Stimulated activated naive CD8-positive, alpha-beta T cell treated with anti-CD3 and anti-CD28 coated beads, Interleukin-15, Interleukin-2, amounts not matched to agents 100 U/mL and 50 U/mL, for 24 hours (primary cell): ENCODE results near the gene RAB28.

Experiments used
- ATAC-seq: fragments of 150-1000 bp; cut with Tn5 transposase; one replicate; pipeline ENCODE4 v1.10.0; 2021
- DNase-seq: peaks from one replicate; pipeline ENCODE4 v3.0.0; 2021

RAB28 gene

DNA sequence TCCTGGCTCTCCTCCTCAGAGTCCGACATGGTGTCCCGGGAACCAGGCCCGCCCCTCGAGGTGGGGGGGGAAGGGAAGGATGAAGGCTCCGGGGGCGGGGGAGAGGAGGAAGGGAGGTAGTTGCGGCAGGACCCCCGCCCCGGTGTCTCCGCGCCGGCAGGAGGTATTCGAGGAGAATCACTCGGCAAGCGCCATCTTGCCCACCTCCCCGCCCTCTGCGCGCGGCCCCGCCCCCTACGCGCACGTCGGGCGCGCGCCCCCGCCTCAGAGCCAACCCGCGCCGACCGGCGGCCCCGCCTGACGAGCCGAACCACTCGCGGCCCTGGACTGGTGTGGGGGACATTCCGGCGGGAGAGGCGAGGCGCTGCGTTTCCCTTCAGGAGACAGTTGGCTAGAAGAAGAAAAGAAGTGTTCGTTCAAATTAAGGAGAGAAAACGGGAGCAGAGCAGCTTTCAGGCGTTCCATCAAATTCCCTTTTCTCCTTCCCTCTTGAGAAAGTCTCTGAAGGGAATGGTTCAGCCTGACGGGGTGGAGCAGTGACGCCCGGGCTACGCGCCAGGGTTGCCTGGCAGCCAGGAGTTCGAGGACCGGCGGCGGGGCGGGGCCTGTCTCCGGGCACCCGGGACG is at the start of gene RAB28:
Gene RAB28, minus strand, starts transcription at position 219 of the 627 bp plus-strand sequence.
- ATAC-seq (peak; percentile 97), DNase-seq (peak; percentile 92)

DNA sequence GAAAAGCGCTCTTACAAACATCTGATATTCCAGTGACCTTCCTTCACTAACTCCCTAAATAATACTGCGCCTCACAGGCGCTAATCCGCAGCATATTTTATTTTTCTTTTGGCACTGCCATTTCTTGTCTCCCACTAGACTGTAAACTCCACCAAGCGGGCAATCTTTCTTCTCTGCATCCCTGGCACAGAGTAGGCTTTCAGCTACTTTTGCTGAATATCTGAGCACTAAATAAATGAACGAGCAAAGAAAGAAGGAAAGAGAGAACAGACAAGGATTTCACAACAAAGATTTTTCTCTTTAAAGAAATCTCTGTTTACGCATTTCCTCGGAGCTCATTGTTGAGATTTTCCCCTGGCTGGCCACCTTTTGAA is 47.5 kb upstream of the RAB28 start:
- DNase-seq = no peak
- no peak for ATAC-seq

GRCh38 chr4:13530823-13531624 is 46.9 kb upstream of the RAB28 start:
- DNase-seq = no peak
- no peak for ATAC-seq

DNA sequence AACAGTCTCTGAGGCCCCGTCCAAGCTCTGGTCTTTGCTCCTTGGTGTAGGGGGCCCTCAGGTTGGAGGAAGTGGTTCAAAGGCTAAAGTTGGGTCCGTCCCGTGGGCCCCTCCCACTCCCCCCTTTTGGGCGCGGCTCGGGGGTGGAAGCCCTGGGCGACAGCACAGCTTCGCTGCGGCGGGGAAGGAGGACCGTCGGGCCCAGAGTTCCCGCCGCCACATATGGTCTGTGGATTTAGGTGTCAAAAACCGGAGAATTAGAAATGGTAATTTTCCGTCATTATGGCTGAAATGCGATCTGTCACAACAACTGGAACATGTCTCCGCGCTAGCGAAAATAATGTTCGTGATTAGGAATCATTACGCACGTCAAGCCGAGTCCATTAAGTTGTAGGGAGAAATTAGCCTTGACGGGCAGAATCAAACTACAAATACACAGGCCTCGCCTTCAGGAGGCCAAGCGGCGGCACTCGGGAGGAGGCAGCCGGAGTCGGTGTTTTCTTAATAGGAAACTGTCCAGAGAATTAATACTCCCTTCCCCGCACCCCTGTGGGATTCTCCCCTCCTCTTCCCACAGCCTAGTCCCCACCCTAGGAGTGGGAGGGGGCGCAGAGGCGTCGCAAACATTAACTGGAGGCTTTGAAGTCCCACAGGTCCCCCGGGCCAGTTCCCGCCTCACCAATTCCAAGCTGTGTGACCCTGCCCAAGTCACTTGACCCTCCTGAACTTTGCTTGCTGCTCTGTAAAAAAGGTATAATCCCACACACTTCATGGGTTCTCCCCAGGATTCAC is 45.2 kb upstream of the RAB28 start:
- DNase-seq (no peak), ATAC-seq (no peak)

DNA sequence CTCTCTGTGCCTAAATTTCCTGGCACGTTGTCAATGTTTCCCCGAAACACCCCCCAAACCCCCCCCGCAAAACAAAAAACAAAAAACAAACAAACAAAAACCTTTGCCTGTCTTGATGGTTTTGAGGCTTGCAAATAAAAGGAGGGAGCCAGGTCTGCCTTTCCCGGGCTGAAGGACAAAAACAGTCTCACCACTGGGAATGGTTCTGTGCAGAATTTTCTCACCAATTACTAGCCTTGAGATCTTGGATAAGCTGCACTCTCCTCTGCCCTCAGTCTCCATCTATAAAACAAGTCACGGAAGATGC is 44.6 kb upstream of the RAB28 start:
- no peak for DNase-seq
- no peak for ATAC-seq

- ATAC-seq = peak; percentile 63
- DNase-seq = no peak
Measured at GRCh38 chr4:13527981-13528820, 44.1 kb upstream of the RAB28 start.

GRCh38 chr4:13527192-13527980 is 43.2 kb upstream of the RAB28 start:
- ATAC-seq = no peak

GRCh38 chr4:13526658-13527057 is 42.5 kb upstream of the RAB28 start:
- no peak for ATAC-seq
- DNase-seq = no peak

More at GRCh38 chr4:13527192-13527980, 43.2 kb upstream of the RAB28 start:
- no peak for DNase-seq

DNA sequence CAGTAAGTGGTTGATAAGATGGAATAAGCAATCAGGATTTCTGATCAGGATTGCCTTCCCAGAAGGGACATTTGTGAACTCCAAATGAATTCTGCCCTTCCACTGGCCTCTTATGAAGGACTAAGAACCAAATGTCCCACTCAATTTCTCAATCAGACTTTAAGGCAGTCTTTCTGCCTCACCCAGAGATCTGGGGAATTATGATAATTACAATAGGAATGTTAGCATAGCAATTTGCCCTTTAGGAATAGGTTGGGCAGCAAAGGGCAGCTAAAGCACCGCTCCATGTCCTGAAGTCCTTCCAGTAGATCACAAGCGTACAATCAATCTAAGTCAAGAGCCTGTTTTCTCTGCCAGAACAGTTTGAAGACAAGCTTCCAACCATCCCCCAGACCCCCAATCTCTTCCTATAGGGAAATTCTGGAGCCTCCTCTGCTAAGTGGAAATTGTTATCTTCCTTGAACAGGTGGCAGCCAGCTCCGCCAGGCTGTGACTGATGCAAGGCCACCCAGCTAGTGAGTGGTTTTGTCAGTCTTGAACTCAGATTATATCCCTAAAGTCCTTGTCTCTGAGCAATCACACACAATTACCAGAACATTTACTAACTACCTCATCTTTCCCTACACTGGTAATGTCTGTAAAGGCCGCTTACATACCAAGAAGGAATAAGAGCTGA is 41.6 kb upstream of the RAB28 start:
- no peak for ATAC-seq
- DNase-seq = no peak

DNA sequence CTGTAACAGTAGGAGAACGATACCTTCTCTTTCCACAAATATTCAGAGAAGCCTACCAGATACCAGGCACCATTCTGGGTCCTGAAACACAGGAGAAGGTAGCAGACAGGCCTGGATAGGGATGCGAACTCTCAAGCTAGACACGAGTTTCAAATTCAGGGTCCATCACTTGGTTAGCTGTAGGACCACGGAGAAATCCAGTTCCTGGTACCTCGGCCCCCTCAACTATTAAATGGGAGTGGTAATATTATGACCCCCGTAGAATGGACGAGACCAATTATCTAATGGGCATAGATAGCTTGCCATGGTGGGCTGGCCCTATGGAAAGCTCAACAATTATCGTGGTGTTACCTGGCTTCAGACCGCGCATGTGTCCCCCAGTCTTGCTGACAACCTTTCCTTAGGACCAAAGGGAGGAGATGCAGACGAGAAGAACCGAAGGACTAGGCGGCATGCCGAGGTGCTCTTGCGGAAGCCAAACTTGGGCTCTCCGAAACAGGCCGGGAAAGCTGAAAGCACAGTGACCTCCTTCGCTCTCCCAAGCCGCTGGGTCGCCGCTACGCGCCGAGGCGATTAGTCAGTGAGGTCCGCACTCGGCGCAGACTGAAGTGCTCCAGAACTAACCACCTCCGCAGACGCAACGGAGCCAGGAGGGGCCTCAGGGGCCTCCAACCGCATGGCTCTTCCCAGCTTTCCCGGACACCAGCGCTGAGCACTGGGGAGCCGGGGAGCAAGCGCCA is 40.5 kb upstream of the RAB28 start:
- DNase-seq (no peak), ATAC-seq (no peak)

GRCh38 chr4:13523591-13524503 is 39.7 kb upstream of the RAB28 start:
- ATAC-seq (no peak), DNase-seq (no peak)

GRCh38 chr4:13523105-13523477 is 39.0 kb upstream of the RAB28 start:
- DNase-seq (no peak), ATAC-seq (peak; percentile 4)

GRCh38 chr4:13522282-13523104 is 38.4 kb upstream of the RAB28 start:
- ATAC-seq (peak; percentile 46), DNase-seq (no peak)

GRCh38 chr4:13521047-13521446 is 36.9 kb upstream of the RAB28 start:
- no peak for DNase-seq

GRCh38 chr4:13516315-13516860 is 32.2 kb upstream of the RAB28 start:
- DNase-seq = no peak
- no peak for ATAC-seq

More at GRCh38 chr4:13521047-13521446, 36.9 kb upstream of the RAB28 start:
- no peak for ATAC-seq

GRCh38 chr4:13515268-13515667 is 31.1 kb upstream of the RAB28 start:
- no peak for DNase-seq

DNA sequence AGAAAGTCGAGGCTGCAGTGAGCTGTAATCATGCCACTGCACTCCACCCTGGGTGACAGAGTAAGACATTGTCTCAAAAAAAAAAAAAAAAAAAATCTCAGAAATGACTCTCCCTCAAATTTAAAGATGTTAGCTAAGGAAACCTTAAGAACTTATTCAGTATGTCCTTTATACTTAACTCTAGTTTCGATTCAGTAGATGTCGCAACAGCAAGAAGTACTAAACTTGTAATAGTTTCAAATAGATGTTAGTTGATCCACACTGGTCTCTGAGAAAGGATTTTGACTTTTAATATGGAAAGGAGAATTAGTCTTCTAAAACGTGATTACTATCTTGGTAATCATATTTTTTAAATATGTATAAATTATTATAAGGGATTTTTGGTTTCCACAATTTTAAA is 30.6 kb upstream of the RAB28 start:
- ATAC-seq (no peak), DNase-seq (no peak)

More at GRCh38 chr4:13515268-13515667, 31.1 kb upstream of the RAB28 start:
- no peak for ATAC-seq

DNA sequence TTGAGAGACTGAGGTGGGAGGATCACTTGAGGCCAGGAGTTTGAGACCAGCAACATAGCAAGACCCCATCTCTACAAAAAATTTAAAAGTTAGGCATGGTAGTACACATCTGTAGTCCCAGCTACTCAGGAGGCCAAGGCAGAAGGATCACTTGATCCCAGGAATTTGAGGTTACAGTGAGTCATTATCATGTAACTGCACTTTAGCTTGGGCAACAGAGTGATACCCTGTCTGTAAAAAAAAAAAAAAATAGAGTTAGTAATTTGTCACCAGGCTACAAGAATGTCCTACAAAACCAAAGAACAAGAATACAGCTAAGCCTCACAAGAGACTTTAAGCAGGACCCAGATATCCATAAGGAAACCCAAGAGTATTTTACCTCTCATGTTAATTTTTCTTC is 27.0 kb upstream of the RAB28 start:
- DNase-seq (no peak), ATAC-seq (no peak)
